COLO829 (cell line): Measurements from ENCODE around the gene INKA1.

Experiments used
- DNase-seq: peaks from one replicate; pipeline ENCODE4 v3.0.0; 2012; ENCODE audit warnings: low spot score

INKA1 gene

DNA sequence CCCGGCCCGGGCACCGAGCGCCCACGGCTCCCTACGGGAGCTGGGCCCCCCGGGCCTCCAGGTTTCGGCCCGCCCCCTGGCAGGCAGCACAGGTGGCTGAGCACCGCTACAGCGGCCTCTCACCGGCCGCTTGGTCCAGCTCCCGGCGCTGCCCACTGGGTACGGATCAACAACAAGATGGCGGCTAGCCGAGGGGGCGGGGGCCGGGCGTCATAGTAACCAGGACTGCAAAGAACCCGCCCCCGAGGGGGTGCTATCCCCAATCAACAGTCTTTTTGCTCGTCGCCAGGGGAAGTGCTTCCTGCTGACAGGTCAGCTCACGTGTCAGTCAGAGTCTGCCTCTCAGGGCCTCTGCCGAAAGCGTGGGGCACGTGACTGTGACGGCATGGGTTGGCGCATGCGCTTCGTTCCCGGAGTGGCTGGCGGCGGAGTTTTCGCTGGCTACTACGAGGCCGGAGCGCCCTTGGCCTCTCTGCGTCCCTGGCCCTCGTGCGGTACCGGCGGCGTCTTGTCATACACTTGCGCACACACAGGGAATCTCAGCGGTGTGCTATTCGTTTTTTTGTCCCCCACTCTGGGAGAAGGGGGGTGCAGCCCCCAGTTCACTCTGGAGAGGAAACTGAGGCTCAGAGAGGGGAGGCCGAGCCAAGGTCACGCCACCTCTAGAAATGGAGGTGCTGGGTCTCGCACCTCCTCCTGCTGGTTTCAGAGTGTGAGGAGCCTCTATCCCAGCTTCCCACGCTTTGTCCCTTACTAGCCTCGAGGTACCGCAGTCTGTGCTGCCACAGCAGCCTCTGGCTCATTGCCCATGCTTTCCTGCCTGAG is 16.5 kb upstream of the INKA1 start, which contains the start of gene IP6K1:
Gene IP6K1, minus strand, starts transcription at position 186 of the 825 bp plus-strand sequence. CDS start 38,502 bp downstream, outside the sequence.
- DNase-seq: peak; percentile 100

DNA sequence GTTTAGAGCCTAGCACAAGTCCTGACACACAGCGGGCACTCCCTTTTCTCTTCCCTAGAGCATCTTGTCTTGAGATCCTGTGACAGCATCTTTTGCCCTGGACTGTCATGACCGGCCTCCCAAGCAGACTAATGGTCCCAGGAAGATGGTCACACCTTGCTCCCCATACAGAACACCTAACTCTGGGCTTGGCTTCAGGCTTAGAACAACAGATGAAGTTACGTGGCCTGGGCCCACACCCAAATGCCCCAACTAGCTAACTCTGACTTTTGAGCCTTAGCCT is 15.9 kb upstream of the INKA1 start:
- DNase-seq: no peak

DNA sequence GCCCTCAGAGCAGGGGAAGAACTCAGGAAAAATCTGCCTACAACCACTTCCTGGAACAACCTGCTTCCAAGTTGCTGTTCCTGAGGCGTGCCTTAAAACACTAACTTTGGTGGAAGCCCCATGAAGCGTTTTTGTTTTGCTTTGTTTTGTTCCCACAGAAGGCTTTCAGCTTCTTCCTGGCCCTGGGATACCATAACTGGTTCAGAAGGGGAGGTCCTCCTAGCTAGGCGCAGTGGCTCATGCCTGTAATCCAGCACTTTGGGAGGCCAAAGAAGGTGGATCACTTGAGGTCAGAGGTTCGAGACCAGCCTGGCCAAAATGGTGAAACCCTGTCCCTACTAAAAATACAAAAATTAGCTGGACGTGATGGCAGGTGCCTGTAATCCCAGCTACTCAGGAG is 15.5 kb upstream of the INKA1 start:
- no peak for DNase-seq

DNA sequence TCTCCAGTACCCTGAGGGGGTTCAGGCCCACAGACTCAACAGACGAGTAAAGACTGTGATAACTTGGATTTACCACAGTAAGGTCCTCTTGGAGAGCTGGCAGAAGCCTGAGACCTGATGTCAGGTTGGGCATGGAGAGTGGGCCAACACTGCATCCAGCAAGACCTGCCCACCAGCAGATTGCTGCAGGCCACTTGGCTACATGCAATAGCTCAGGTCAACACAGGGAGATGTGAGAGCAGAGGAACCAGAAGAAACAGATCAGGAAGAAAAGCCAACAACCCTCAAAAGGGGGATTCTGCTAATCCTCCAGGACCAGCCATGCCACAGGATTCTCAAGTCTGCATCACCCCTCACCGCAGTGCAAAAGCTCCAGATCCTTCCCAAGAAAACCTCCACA is 15.0 kb upstream of the INKA1 start:
- DNase-seq: no peak

DNA sequence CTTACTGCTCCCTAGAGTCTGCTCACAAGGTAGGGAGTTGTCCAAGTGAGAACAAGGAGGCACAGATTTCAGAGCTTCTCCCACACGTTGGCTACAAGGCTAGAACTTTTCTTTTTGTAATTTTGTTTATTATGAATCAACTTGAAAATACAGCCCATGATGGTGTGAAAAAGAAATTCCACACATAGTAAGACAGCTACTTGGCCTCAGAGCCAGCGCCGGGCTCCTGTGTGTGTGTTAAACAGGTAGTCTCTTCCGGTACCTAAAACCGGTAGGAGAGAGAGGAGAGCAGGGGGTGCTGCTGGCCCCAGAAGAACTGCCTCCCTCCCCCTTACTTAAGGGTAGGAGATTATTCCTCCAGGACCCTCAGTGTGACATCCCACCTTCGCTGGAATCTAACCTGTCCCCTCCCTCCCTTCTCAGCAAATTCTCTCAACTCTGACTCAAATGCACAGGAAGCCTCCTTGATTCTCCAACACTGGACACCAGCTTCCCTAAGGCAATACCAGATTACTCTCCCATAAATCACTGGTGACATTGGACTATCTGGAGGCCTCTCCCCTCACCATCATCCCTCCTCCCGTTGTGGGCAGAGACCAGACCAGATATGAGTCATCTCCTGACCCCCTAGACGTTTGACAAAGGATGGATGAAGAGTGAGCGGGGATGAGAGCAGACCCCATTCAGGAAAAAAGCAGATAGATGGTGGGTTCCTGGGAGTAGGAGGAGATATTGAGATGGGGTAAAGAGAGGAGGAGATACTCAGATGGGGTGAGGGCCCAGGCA is 12.2 kb upstream of the INKA1 start:
- DNase-seq: no peak

DNA sequence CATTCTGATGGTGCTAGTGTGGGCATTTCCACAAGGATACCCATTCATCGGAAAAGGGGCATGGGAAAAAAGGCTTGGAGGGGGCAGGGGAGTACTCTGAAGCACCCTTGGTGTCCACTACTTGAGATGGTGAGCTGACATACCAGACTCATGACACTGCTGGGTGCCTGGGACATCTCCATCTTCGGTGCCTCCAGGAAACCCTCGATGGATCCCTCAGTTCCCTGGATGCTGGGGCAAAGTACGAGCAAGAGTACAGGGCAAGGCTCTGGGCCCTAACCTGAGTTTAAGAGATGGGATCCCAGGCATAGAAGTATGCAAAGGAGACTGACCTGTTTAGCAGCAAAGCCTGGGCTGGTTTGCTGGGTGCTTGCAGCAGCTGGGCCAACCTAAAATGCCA is 11.5 kb upstream of the INKA1 start:
- DNase-seq: no peak

DNA sequence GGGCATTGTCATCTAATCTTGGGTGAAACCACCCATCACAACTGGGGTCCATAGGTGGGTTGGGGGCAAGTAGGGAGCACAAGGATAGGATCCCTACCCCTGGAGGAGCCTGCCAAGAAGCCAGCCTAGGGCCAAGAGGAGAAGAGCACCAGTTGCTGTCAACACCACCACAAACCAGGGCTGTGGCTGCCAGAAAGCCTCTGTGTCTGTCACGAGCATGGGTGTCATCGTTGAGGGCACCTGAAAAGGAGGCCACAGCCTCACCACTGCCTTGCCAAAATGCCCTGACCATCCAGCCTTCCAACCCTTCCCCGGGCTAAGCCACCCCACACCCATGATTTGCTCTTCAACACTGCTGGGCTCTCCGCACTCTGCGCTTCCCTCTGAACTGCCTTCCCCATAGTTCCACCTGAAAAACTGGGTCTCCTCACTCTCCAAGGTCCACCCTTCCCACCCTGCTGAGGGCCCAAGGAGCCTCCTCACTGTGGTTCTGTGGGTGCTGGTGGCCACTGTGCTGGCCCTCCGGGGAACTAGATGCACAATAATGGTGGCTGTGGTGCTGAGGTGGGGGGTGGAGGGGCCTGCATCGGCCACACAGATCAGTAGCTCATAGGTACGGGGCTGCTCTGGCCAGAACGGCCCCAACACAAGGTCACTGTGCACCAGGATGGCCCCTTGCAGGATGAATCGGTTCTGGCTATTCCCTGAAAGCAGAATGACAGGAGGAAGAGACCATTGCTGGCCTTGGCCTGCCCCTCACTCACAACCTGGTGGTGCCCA is 10.5 kb upstream of the INKA1 start:
- DNase-seq: no peak

DNA sequence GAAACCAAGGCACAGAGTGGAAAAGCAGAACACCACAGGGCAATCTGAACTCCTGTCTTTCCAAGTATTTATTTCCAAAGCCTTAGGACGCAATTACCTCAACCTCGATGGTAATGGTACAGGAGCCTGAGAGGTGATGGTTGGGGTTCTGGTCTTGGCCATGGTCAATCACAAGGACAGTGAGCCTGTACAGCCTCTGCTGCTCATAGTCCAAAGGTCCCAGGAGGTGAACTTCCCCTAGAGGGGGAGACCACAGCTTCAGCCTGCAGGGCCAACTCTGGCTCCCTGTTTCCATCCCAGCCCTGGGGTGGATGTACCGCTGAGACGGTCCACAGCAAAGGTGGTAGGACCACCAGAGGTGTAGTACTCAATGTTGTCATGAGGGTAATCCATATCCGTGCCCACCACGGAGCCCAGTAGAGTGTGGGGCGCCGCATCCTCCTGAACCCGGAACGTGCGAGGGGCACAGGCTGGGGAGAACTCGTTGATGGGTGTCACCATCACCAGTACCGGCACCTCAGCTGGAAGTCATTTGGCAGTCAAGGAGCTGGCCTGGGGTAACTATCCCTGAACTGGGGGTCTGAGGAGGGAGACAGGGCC is 9.5 kb upstream of the INKA1 start:
- no peak for DNase-seq

DNA sequence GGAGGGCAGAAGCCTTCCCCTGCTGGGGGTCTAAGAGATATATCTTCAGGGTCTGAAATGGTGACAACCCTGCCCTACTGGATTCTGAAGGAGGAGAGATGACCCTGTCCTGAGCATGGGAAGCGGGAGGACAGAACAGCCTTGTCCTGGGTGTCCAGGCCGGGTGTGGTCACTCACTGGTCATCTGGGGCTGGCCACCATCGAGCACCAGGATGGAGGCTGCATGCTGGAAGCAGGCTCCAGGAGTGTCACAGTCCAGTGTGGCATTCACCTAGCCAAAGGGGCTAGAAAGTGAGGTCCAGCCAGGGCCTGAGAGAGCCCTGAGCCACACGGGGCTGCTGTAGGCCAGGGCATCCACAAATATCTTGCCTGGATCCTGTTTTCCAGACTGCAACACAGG is 8.6 kb upstream of the INKA1 start:
- no peak for DNase-seq

DNA sequence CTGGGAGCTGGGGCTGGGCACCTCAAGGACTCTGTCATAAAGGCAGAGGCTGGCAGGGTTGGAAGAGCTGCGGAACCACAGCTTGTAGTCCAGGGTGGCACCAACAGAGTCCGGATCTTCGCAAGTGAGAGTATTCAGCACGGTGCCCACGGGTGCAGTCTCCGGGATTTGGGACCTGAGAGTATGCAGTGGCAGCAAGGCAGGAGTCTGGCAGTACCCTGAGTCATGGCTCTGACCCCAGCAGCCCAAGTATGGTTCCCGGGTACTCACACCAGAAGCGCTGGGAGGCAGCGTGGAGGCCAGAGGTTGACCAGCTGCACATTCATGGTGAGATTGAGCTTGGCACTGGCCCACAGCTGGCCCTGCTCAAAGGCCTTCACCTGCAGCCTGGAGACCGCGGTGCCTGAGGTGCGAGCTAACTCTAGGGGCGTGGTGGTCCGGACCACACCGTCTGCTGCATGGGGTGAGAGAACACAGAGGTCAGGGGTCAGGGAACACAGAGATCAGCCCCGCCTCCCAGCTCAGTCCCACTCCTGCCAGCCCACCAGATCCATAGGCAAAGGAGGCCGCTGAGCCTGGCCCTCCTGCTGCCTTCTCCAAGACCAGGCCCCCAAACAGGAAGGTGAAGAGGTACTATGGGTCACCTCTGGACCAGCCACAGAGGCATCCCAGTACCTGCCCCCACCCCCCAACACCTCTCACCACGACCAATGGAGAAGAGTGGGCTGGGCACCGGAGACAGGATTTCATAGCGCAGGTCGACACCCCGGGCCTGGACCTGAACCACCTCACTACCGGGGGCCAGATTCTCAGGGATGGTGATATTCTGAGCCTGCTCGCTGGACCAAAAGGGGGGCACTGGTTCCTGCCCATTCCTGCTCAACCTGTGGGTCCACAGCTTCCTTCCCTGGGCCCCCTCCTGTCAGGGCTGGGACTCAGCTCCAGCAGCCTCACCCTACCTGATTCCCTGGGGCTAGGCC is 7.8 kb upstream of the INKA1 start:
- no peak for DNase-seq

DNA sequence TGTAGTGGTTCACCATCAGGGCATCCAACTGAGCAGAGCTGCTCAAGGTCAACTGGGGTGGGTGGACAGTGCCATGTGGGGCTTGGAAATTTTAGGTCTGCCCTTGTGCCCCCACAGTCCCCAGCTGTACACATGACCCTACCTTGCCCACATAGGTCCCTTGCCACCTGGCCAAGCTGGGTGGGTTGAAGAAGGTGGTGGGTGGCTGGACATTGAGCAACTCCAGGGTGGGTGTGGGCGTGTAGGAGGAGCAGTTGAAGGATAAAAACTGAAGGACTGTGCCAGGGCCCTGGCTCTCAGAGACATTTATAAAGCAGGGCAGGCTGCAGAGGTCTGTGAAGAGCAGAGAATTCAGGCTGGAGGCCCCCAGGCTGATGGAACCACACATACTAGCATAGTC is 4.0 kb upstream of the INKA1 start:
- no peak for DNase-seq

DNA sequence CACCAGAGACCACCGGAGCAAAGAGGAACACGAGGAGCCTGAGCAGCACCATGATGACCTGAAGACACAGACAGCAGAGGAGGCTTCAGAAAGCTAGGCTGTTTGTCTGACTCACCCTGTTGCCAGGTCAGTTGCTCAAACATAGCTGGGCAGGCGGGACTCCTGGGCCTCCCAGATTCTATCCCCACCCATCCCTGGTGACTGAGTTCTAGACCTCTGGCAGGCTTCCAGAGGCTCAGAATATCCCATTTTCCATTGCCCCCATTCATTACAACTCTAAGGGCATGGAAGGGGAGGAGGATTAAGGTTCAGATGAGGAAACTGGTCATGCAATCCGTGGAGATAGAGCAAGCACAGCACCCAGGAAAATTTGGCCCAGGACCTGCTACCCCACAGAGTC is 3.3 kb upstream of the INKA1 start, which contains the start of gene CDHR4:
Gene CDHR4, minus strand, starts transcription at position 113 of the 400 bp plus-strand sequence. Its CDS starts 61 bp downstream, at position 52.
- no peak for DNase-seq

DNA sequence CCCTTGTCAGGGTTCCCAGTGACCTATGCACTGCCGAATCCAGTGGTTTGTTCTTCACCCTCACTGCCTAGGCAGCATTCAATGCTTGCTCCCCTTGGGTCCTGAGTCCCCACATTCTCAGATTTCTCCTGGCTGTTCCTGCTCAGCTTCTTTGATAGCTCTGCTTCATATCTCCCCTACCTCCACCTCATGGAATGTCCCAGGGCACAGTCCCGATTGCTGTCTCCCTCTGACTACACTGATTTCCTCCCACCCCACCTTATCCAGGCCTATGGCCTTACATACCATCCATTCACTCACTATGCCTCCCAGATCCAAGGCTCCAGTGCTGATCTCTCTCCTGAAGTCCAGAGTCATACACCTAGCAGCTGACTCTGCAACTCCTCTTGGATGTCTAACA is 1.9 kb upstream of the INKA1 start:
- no peak for DNase-seq

DNA sequence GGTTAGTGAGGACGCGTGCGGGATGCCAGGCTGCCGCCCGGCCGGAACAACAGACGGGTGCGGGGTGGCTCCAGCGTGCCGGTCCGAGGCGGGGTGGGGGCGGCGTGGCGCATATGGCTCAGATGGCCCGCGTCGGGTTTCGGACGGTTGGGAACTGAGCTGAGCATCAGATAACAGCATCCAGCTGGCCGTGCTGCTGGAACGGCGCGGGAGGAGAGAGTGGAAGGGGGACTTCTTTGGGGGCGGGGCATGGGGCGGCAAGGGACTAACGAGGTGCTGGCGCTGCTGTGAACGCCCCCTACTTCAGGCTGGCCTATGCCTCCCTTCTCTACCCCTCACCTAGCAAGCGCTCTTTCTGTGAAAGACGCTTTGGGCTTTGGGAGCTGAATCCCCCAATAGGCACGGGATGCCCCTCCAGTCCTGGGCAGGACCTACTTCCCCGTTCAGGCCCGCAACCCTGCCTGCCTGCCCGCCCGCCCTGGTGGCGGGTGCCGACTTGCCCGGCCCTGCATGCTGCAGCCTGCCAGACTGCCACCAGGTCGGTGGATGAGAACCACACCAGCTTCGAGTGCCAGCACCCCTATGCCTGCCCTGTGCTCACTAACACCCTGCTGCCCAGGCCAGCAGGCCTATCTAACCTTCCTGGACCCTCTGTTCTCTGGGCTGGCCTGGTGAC is 542 bp downstream of the INKA1 start:
- no peak for DNase-seq

DNA sequence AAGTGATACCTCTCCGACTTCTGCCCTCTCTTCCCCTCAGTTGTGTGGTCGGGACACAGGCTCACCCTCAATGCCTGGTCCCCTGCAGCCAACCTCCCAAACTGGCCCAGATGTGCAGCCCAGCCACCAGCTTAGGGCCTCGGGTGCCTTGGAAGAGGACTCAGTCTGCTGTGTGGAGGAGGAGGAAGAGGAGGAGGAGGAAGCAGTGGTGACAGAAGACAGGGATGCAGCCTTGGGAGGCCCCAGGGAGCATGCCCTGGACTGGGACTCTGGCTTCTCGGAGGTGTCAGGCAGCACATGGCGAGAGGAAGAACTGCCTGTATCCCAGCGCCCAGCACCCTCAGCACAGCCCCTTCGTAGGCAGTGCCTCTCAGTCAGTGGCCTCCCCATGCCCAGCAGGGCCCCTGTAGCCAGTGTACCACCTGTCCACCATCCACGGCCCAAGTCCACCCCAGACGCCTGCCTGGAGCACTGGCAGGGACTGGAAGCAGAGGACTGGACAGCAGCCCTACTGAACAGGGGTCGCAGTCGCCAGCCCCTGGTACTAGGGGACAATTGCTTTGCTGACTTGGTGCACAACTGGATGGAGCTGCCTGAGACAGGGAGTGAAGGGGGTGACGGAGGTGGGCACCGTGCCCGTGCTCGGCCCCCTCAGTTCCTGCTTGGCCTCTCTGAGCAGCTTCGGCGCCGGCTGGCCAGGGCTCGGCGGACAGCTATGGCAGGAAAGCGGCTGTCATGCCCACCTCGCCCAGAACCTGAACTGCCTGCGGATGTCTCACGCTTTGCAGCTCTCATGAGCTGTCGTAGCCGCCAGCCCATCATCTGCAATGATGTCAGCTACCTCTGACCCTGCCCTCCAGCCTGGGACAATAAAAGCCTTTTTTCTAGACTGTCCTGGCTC is 1.3 kb downstream of the INKA1 start:
- no peak for DNase-seq

DNA sequence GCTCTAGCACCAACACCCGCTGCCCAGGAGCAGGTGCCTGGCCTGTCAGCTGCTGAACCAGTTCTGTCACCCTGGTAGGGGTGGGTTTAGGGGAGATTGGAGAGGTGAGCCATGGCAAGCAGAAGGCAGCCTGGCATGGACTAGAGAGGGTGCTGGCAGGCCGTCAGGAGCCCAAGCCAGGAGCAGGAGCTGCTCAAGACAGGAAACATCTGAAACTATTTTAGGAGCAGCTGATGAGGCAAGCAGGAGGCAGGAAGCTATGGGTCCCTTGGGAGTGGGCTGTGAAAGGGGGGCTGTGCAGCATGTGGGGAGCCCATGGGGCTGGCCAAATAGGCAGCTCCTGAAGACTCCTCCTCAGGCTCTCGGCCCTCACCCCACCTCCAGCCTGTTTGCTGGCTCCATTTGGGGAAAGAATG is 2.3 kb downstream of the INKA1 start:
- DNase-seq: no peak

DNA sequence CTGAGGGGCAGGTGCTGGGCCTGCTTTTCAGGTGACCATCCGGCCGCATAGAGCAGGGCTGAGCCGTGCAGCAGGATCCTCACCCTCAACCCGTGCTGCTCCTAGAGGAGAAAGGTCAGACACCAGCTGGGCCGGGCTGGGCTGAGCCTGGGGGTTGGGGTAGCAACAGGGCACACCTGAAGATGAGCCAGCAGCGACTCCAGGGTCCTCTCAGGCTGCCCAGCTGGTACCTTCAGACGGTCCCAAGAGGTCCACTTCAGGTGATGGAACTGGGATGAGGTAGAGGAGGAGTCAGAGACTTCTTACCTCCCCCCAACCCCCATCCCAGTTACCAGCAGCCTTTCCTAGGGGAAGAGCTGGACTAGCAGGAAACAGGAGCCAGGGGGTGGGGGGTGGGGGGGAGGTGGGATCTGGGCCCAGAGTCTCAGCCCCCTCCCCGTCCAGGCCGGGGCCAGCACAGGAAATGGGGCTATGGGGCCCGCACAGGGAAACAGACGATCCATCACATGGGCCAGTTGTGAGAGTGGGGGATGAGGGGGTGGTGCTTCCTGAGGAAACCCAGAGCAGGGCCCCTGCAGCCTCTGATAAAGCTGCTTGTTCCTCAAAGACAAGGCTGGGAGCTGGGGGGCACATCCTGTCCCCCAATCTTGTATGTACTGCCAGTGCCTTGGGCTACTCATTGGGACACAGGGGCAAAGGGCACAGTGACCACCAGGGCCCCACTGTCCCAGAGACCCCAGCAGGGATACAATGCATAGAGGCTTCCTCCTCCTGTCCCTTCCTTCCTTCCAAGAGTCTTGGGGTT is 3.0 kb downstream of the INKA1 start:
- DNase-seq: no peak

DNA sequence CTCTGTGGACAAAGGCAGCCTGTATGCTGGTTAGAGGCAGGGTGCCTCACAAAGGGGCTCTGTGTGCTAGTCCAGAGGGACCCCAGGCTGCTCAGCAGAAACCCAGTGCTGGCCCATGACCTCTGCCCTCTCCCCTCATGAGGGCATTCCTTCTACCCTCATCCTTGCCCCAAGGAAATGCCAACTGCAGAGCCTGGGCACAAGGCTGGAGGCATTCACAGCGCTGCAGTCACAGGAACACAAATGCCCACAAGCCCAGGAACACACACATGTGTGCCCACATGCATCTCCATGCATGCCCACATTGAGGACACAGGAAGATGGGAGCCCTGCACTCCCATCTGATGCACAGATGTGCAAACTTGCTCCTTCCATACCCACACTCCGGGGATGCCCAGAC is 3.8 kb downstream of the INKA1 start:
- DNase-seq: no peak
